ENCODE measurements around the gene ADAM15.

The ADAM15 gene

DNA sequence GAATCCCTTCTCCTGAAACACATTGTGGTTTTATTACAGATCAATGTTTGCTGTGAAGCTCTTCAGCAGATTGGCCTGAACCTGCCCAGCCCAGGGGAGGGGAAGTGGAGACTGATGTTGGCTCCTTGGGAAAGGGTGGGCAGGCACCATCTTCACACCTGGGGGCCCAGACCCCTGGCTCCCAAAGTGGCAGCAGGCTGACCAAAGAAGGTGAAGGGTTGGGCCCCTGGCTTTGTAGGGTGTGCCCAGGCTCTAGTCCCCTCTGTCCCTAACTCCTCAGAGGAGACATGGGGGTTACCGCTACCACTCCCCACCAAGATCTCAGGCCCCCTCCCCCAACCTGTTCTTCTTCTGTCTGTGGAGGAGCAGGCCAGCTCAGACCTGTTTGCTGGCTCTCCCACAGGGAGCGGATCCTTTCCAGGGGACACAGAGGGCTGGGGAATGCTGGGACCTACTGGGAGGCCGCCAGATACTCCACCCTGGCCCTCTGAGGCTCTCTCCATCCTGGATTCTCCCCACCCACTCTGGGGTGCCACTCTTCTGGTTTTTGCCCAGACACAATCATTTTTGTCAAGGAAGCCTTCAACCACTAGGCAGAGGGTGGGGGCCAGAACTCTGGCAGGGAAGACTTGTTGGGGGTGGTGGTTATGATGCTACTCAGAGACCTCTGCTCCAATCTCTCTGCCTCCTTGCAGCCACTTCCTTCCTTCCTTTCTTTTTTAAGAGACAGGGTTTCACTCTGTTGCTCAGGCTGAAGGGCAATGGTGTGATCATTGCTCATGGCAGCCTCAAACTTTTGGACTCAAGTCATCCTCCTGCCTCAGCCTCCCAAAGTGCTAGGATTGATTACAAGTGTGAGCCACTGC, 22.5 kb downstream of the ADAM15 start:
- Histone ChIP-seq H3K9ac (ENCODE audit: low read depth, low read length) (no peak overlapping the region), H3K9me3 (ENCODE audit: control insufficient read depth, insufficient read depth, low read length) (no peaks in the 10 kb centered on the region), H3K4me1 (ENCODE audit: insufficient read depth, low read length) (peaks cover 21% of the 10 kb centered on the region), H3K36me3 (ENCODE audit: insufficient read depth, low read length) (no peaks in the 10 kb centered on the region)

DNA sequence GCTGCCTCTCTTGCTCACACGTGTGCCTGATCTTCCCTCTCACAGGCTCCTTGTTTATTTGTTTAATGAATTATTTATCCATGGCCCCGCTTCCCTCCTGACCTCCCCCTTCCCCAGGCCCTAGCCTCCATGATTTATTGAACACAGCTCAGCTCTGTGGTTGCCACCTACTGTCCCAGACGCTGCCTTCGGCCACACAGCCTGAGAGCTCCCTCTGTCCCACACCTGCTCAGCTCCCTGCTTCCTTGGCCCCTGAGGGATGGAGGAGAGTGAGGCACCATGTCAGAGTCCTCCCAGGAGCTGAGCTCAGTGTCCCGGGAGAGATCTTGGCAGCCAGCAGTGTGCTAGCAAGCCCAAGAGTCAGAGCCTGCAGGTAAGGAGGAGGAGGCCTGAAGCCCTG, 24.4 kb downstream of the ADAM15 start:
- H3K4me1 ChIP-seq (ENCODE audit: insufficient read depth, low read length), result peaks cover 21% of the 10 kb centered on the region
- H3K9me3 ChIP-seq (ENCODE audit: control insufficient read depth, insufficient read depth, low read length), result no peaks in the 10 kb centered on the region
- no peak overlapping the region for H3K9ac ChIP-seq (ENCODE audit: low read depth, low read length)
- no peaks in the 10 kb centered on the region for H3K36me3 ChIP-seq (ENCODE audit: insufficient read depth, low read length)

DNA sequence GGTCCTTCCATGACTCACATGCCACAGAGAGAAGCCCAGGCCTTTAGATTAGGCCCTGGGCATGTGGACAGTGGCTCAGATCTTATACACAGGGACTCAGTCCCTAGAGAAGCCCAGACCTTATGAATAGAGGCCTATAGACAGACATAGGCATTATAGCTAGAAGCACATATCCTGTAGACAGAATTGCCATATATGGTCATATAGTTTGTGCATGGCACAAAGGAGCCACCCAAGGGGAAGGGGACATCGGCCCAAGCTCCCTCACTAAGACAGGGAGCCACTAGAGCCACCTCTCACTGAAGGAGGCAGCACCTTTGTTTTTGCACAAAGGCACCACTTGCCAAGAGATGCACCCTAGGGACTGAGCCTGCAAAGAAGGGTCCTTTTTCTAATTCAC, 25.3 kb downstream of the ADAM15 start:
- Histone ChIP-seq H3K4me1 (ENCODE audit: insufficient read depth, low read length) (peaks cover 20% of the 10 kb centered on the region), H3K9ac (ENCODE audit: low read depth, low read length) (no peak overlapping the region), H3K36me3 (ENCODE audit: insufficient read depth, low read length) (no peaks in the 10 kb centered on the region), H3K9me3 (ENCODE audit: control insufficient read depth, insufficient read depth, low read length) (no peaks in the 10 kb centered on the region)

DNA sequence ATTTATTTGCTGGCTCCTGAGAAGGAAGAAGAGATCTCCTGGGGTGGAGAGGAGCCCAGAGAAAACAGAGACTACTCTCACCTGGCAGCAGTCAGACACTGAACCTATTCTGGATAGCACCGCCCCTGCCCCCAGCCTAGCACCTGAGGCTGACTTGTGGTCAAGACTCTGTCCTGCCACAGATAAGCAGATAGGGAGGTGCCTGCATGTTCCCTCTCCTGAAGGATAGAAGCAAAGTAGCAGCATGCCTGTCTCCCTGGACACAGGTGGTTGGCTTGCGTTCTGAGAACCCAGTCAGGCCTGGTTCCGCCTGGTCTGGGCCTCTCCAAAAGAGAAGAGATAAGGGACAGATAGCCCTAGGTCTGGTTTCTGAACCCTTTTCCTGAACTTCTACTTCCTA, 26.2 kb downstream of the ADAM15 start:
- H3K4me1 ChIP-seq (ENCODE audit: insufficient read depth, low read length), result peaks cover 13% of the 10 kb centered on the region
- no peak overlapping the region for H3K9ac ChIP-seq (ENCODE audit: low read depth, low read length)
- H3K9me3 ChIP-seq (ENCODE audit: control insufficient read depth, insufficient read depth, low read length), result no peaks in the 10 kb centered on the region
- H3K36me3 ChIP-seq (ENCODE audit: insufficient read depth, low read length), result no peaks in the 10 kb centered on the region

DNA sequence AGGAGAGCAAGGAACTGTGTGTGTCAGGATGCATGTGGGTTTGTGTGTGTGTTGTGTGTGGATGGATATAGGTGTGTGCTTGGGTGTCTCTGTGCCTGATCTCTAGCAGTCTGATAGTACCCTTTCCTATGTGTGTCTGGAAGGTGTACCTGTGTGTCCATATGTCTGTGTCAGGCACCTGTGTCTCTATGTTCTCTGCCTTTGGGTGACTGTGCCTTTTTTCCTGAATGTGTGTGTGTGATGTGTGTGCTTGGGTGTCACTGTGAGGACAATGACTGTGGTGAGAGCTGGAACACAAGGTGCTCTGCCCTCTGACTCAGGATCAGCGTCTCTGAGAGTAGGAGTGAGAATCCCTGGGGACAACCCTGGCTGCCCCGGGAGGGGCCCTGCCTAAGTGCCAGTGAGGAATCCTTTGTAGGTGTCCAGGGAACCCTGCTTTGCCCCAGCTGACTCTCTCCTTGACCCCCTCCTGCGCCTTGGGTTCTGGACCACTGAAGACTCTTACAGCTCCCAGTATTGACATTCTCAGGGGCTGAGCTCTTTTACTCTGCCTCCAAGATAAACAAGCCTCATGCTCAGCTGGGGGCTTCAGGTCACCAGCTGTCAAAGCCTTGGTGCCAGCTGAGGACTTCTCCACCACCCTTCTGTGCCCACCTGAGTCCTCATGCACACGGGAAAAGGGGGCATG, 26.8 kb downstream of the ADAM15 start:
- no peaks in the 10 kb centered on the region for H3K36me3 ChIP-seq (ENCODE audit: insufficient read depth, low read length)
- peak overlapping the region; percentile 44; the same call in 1 of the 2 replicates for H3K9ac ChIP-seq (ENCODE audit: low read depth, low read length)
- no peaks in the 10 kb centered on the region for H3K9me3 ChIP-seq (ENCODE audit: control insufficient read depth, insufficient read depth, low read length)
- H3K4me1 ChIP-seq (ENCODE audit: insufficient read depth, low read length), result peaks cover 9% of the 10 kb centered on the region

DNA sequence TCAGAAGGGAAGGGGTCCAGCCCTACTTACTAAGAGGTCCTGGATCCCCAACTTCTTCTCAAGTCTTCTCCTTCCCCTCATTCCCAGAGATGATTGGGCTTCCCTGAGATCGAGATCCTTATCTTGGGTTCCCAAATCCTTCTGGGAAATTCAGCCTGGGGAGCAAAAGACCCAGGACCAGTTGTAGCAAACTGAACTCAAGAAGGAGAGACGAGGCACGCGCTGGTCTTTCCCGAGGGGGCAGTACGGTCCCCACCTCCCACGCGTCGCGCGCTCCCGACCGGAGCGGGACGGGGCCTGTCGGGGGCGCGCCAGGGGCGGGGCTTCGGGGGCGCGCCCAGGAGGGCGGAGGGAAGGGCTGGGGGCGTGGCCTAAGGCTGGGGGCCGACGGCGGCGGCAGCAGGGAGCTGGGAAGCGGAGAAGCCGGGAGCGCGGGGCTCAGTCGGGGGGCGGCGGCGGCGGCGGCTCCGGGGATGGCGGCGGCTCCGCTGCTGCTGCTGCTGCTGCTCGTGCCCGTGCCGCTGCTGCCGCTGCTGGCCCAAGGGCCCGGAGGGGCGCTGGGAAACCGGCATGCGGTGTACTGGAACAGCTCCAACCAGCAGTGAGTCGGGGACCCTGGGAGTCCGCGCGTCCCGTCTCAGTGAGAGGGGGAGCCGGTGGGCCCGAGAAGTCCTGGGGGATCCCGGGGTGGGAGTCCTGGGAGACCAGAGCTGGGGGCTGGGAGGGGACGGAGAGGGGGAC, 27.5 kb downstream of the ADAM15 start, which contains the start of gene EFNA3:
Gene EFNA3 (plus strand): TSS at position 369 of the 741 bp plus-strand sequence. CDS start 105 bp downstream, at position 474.
- Histone ChIP-seq H3K36me3 (ENCODE audit: insufficient read depth, low read length) (no peaks in the 10 kb centered on the region), H3K9ac (ENCODE audit: low read depth, low read length) (peak within 1 kb of the TSS; percentile 58; the same call in 1 of the 2 replicates), H3K9me3 (ENCODE audit: control insufficient read depth, insufficient read depth, low read length) (no peaks in the 10 kb centered on the region), H3K4me1 (ENCODE audit: insufficient read depth, low read length) (peaks cover 1% of the 10 kb centered on the region; the same call in 1 of the 2 replicates)

DNA sequence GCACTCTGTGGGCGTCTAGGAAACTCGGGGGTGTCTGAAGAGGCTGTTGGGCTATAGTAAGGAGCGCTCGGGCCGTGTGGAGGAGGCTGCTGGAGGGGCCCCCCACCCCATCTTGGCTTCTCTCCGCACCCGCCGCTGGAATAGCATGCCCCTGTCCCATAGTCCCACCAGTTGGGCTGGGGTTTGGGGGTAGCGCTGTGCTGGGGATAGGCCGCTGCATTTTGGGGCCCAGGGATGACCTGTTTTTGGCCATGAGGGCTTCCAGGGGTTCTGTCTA, 28.0 kb downstream of the ADAM15 start:
- H3K36me3 ChIP-seq (ENCODE audit: insufficient read depth, low read length), result no peaks in the 10 kb centered on the region
- no peaks in the 10 kb centered on the region; the same call in 1 of the 2 replicates for H3K4me1 ChIP-seq (ENCODE audit: insufficient read depth, low read length)
- H3K9me3 ChIP-seq (ENCODE audit: control insufficient read depth, insufficient read depth, low read length), result no peaks in the 10 kb centered on the region
- H3K9ac ChIP-seq (ENCODE audit: low read depth, low read length), result peak overlapping the region; percentile 44; the same call in 1 of the 2 replicates

DNA sequence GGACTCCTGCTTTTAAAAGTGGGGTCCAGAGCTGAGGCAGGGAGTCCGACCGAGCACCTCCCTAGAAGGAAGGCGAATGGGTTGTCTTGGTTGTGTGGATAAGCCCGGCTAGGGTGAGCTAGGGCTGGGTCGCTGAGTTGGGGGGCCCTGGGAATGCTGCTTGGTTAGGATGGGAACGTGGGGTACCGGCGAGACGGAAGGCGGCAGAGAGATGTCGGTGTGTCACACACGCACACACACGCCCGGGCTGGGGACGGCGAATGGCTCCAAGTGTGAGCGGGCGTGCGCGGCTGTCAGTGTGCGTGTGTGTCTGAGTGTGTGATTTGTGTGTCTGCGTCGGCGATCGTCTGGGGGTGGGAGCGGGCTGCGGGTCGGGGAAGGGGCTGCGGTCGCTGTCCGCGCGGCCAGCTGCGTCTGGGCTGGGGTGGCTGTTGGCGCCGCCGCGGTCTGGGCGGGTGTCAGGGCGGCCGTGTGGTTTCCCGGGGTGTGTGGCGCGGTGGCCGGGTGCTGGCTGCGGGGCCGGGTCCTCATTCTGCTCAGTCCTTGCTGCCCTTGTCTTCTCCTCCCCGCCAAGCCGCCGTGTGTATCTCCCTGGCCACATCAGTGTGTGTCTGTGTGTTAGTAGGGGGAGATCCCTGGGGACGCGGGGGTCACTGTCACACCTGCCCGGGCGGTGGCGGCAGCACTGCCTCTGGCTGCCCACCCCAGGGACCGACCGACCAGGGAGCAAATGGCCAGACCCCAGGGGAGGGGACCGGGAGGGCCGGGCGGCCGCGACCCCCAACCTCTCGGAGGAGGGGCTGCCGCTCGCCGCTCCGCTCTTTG, 28.6 kb downstream of the ADAM15 start:
- Histone ChIP-seq H3K9ac (ENCODE audit: low read depth, low read length) (peak overlapping the region; percentile 58; the same call in 1 of the 2 replicates), H3K4me1 (ENCODE audit: insufficient read depth, low read length) (no peaks in the 10 kb centered on the region; the same call in 1 of the 2 replicates), H3K36me3 (ENCODE audit: insufficient read depth, low read length) (no peaks in the 10 kb centered on the region), H3K9me3 (ENCODE audit: control insufficient read depth, insufficient read depth, low read length) (no peaks in the 10 kb centered on the region)

DNA sequence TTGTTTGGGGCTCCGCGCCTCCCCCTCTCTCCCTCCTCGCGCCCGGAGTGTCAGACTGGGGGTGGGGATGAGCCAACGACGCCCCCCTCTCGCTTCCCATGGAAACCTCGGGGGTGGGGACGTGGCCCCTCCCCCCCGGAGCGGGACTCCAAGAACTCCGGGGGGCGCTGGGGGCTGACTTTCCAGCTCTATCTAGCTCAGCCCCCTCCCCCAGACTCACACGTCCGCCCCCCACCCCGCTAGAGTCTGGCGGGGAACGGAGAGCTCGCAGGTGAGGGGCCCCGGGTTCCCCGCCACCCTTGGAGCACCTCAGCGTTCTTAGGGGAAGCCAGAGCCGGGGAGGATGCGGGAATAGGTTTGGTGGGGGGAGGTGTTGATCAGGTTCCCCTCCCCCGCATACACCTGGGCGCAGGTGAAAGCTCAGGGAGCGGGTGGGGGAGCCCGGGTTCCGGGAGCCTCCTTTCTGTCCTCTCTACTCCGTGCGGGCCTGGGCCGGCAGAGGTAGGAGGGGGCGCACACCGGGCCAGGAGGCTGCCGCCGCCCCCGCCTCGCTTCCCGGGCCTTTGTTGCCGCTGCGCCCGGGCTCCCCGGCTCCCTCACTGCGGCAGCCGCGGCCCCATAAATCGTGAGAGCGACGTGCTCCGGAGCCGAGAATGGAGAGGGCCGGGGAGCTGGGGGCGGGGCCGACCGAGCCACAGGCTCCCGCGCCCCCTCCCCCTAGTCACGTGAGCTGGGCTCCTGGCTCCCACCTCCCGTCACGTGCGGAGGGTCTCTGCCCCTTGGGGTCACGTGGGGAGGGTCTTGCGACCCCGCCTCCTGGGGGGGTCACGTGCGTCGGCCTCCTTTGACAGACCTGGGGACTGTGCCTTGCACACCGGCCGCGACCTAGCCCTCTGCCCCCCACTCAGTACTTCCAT, 29.5 kb downstream of the ADAM15 start:
- peak overlapping the region; percentile 58; the same call in 1 of the 2 replicates for H3K9ac ChIP-seq (ENCODE audit: low read depth, low read length)
- no peaks in the 10 kb centered on the region; the same call in 1 of the 2 replicates for H3K4me1 ChIP-seq (ENCODE audit: insufficient read depth, low read length)
- no peaks in the 10 kb centered on the region for H3K36me3 ChIP-seq (ENCODE audit: insufficient read depth, low read length)
- H3K9me3 ChIP-seq (ENCODE audit: control insufficient read depth, insufficient read depth, low read length), result no peaks in the 10 kb centered on the region

DNA sequence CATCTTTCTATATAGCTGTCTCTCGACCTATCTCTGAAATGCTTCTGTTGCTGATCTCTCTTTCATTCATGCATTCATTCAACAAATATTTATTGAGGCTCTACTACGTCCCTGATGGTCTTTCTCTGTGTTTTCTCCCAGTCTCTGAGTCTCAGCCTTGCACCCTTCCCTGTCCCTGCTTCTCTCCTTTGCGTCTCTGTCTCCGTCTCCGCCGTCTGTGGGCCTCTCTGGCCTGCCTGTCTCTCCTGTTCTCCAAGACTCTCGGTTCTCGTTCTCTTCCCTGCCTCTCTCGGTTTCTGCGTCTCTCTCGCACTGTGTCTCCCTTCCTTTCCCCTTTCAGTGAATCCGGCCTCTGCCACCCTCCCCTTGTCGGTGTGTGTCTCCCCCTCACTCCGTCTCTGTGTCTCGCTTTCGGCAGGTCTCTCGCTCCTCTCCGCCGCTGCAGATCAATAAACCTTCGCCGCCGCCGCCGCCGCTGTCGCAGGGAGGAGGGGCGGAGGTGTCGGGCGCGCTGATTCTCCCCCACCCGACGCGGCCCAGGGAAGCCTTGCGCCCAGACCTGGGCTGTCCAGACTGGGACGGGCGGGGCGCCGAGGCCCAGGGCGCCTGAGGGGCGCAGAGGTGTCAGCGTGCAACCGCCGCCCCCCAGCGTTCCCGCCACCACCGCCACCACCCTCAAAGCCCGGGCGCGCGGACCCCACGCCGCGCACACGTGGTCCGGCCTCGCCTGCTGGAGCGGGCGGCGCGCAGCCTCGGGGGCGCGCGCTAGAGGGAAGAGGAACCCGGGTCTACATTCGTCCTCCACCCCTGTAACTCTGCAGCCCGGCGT, 30.6 kb downstream of the ADAM15 start:
- H3K9me3 ChIP-seq (ENCODE audit: control insufficient read depth, insufficient read depth, low read length), result no peaks in the 10 kb centered on the region
- no peaks in the 10 kb centered on the region for H3K36me3 ChIP-seq (ENCODE audit: insufficient read depth, low read length)
- H3K9ac ChIP-seq (ENCODE audit: low read depth, low read length), result peak overlapping the region; percentile 58; the same call in 1 of the 2 replicates
- H3K4me1 ChIP-seq (ENCODE audit: insufficient read depth, low read length), result no peaks in the 10 kb centered on the region; the same call in 1 of the 2 replicates

DNA sequence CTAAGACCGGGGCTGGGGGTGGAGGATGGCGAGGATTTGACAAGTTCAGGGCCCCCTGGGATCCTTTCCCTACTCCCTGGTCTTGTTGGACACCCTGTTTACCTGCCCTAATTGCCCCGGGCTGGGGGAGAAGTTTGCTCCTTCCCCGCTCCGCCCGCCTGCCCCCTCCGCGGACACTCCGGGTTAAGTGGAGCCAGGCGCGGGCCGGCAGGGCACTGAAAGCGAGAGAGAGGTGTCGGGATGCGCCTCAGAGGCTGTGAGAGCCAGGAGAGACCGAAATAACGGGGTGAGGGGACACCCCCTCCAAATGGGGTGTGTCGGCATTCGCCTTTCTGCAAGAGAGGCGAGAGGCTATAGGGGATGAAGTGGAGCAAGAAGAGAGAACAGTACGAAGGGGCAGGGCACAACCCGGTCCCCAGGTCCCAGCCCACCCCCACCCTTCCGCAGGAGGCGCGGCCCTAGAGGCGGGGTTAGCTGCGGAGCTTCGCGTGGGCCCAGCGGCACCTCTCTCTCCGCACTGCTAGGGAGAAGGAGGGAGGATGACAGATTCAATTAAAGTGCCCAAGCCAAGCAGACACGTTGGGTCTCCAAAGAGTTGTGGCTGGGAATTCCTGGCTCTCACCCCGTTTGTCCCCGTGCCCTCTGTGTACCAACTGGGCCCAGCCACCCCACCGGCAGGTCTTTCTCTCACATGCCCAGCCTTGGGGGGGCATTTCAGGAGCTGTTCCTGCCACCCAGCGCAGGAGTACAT, 31.4 kb downstream of the ADAM15 start:
- Histone ChIP-seq H3K36me3 (ENCODE audit: insufficient read depth, low read length) (no peaks in the 10 kb centered on the region), H3K9me3 (ENCODE audit: control insufficient read depth, insufficient read depth, low read length) (no peaks in the 10 kb centered on the region), H3K9ac (ENCODE audit: low read depth, low read length) (peak overlapping the region; percentile 58; the same call in 1 of the 2 replicates), H3K4me1 (ENCODE audit: insufficient read depth, low read length) (peaks cover 2% of the 10 kb centered on the region; the same call in 1 of the 2 replicates)
